NCI-H2196 treated with DMSO at 0.1 percent for 48 hours (cell line): ENCODE data around the gene DAO.

Source experiments
- DNase-seq: peaks from one replicate; lab custom pipeline; 2025; ENCODE audit not compliant: unreplicated experiment; lab: John Stamatoyannopoulos, UW

DAO gene

GRCh38 chr12:108918206-108918605 lies 38.3 kb downstream of the DAO start:
- no peak for DNase-seq

DNA sequence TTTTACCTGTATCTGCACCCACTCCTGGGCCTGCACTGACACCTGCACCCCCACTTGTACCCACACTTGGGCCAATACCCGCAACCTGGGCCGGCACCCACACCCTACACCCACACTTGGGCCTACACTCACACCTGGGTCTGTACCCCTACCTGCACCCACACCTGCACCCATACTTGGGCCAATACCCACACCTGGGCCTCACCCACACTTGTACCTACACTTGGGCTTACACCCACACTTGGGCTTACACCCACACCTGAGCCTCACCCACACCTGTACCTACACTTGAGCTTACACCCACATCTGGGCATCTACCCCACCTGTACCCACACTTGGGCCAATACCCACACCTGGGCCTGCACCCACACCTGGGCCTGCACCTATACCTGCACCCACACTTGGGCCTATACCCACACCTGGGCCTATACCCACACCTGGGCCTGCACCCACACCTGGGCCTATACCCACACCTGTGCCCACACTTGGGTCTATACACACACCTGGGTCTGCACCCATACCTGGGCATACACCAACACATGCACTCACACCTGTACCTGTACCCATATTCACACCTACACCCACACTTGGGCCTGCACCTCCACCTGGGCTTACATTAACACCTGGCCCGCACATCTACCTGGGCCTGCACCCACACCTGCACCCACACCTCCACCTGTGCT lies 39.2 kb downstream of the DAO start:
- no peak for DNase-seq

DNA sequence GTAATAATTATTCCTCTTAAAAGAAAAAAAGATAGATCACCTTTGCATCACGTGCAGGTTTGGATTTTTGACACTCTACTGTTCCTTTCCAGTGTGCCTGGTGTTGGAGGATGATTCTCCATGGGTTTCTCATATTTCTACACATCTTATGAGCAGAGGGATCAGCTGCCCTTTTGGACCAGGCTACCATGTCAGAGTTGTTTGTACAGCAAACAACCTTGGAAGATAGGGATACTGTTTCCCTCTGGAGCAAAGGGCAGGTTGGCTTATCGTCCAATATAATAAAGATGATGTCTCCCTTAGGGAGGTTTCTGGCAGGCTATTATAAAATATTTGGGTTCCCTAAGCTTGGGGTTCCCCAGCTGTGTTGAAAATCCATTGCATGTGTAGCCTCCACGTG lies 42.1 kb downstream of the DAO start:
- no peak for DNase-seq

- DNase-seq, result no peak
These were observed 43.0 kb downstream of the DAO start for GRCh38 chr12:108922918-108923317.

- DNase-seq, result no peak
These were observed 48.8 kb downstream of the DAO start for GRCh38 chr12:108928695-108929094.

- no peak for DNase-seq
These were observed 50.3 kb downstream of the DAO start for GRCh38 chr12:108930155-108930554.

- DNase-seq, result no peak
These were observed 50.9 kb downstream of the DAO start for GRCh38 chr12:108930756-108931155.

GRCh38 chr12:108933949-108934348 lies 54.1 kb downstream of the DAO start:
- no peak for DNase-seq

DNA sequence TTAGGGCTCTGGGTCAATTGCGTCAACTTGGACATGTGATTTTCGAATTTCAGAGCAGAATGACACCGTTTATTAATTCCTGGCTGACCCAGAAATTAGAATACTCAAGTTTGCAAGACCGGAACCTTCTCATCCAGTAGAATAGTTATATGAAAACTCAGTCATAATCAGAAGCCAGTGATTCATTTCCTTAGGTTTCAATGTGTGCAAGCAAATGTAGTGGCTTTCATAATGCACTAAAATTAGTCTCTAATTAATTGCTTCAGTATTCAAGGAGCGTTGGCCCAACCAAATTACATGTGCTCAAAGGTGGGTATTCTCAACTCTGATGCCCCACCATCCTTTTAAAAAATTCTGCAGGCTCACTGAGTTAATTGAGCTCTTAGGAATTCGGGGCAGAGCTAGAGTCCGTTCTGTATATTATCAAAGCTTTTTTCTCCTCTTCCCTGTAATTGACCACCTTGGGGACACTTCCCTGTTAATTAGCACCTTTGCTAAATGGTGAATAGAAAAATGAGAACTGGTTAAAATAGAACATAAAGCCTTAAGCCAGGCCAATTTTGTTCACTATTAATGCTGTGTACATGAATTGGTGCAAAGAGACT lies 55.4 kb downstream of the DAO start:
- DNase-seq, result no peak

DNA sequence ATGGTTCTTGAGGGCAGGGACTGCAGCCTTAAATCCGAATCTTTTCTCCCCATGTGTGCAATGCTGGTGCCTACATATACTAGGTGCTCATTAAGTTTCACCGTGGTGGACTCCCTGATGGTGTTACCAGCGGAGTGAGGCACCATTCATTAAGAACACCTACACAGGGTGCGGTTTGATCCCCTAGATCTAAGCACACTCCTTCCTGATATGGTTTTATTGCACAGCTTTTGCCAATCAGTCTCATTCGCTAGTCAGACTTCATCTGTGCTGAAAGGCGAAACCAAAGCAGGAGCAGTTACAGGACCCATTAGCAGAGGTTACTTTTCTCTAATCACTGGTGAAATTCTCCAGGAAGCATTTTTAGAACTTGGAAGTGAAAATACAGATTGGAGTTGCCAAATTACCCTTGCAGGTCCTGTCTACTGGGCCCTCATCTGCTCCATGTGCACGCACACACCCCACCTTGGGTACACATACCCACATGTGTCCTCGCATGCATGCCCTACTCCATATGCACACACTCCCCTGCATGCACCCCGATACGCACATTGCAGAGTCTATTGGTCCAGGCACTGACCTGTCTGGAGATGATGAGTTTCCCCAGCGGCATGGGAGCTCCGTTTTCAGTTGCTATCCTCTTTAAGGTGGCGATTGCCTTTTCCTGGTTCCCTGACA lies 58.5 kb downstream of the DAO start:
- DNase-seq, result no peak

- no peak for DNase-seq
These were observed 59.7 kb downstream of the DAO start for GRCh38 chr12:108939594-108939993.

- DNase-seq, result no peak
These were observed 60.2 kb downstream of the DAO start for GRCh38 chr12:108940138-108940537.

DNA sequence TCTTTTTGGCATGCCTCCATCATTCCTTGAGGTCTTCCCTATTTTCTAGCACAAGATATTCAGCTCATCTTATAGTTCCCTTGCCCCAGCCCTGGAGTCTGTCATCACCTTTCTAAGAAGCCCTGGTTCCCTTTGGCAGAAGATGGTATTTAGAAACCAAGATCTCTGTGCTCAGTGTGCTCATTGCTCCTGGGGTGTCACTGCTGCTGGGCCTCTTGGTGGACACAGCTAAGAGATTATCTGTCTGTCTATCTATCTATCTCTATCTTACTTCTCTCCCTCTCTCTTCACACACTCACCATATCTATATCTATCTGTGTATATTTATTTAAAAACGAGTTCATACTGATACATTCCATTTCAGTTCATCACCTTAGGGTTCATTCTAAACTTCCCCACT lies 67.2 kb downstream of the DAO start:
- DNase-seq, result no peak

DNA sequence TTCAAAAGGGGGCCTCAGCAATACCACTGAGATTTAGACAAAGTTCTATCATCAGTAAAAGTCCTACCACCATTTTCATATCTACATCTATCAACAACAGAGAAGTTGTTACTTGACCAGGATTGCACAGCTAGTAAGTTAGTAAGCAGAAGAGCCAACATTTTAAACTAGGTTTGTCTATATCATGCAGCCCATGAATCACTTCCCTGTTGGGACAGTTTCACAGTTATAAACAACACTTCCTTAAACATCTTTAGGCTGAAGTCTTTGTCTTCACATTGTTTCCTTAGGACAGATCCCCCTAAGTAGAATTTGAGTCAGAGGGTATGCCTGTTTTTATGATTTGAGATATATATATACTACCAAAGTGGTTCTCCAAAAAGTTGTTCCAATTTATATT lies 68.5 kb downstream of the DAO start:
- DNase-seq, result no peak

GRCh38 chr12:108949976-108950375 lies 70.1 kb downstream of the DAO start:
- no peak for DNase-seq
